Right atrium auricular region (tissue), 2 donors: ENCODE data around the gene GSTM2. TPM values are rescaled to one million over a fixed set of nuclear protein-coding genes. Genes with fewer than 3 reads are reported as not detected.

Source experiments
- DNase-seq: peaks from one replicate; pipeline ENCODE4 v3.0.0-alpha.2; 2019; ENCODE audit warnings: low spot score
- H3K27ac ChIP-seq, 2 donors: fragments of 200-600 bp; sonication (generic); 1 replicate in 1 of 2; 2 replicates in 1 of 2; pipeline ENCODE4 v1.5.1; 2016 to 2019
- H3K27me3 ChIP-seq, 2 donors: fragments of 200-600 bp; sonication (generic); one replicate each; pipeline versions ENCODE4 v1.5.1 to v1.6.0; 2017 to 2019
- H3K36me3 ChIP-seq: fragments of 200-600 bp; sonication (generic); one replicate; pipeline ENCODE4 v1.5.1; 2016
- H3K4me1 ChIP-seq, 2 donors: fragments of 200-600 bp; sonication (generic); one replicate each; pipeline versions ENCODE4 v1.5.1 to v1.6.0; 2017 to 2019
- H3K4me3 ChIP-seq, 2 donors: fragments of 200-600 bp; sonication (generic); 1 replicate in 1 of 2; 2 replicates in 1 of 2; pipeline ENCODE4 v1.5.1; 2017 to 2019; ENCODE audit warnings: mild to moderate bottlenecking in 1 of 2, moderate library complexity in 1 of 2
- H3K9me3 ChIP-seq, 2 donors: fragments of 200-600 bp; sonication (generic); one replicate each; pipeline ENCODE4 v1.5.1; 2019
- total RNA-seq, 2 donors: library from RNA; depleted of rRNA; stranded (reverse); fragments of >200 nt; gene quantifications; one replicate each; pipeline ENCODE4 v1.1.0, GENCODE V29; 2016
- TF ChIP-seq, protein P1 (sequence below), 2 donors: fragments of 200-600 bp; sonication (generic); IDR thresholded peaks; one replicate each; pipeline ENCODE4 v1.5.1; 2019; ENCODE audit warnings: antibody characterized with exemption in 2 of 2

GSTM2 gene
- 10 to 100 TPM; 31.7 to 53.8 TPM for total RNA-seq

GRCh38 chr1:109667452-109668122 lies at the start of gene GSTM2:
GSTM2 (plus strand) TSS chr1:109668057; CDS start chr1:109668116, 59 bp downstream.
- Histone ChIP-seq H3K9me3 (no peaks in the 10 kb centered on the region), H3K4me3 (peak within 1 kb of the TSS; percentile 49 to 67), H3K36me3 (no peaks in the 10 kb centered on the region), H3K27ac (peak within 1 kb of the TSS; percentile 53 to 67), H3K27me3 (no peaks in the 10 kb centered on the region), H3K4me1 (no peaks in the 10 kb centered on the region)
- TF ChIP-seq, protein P1, sequence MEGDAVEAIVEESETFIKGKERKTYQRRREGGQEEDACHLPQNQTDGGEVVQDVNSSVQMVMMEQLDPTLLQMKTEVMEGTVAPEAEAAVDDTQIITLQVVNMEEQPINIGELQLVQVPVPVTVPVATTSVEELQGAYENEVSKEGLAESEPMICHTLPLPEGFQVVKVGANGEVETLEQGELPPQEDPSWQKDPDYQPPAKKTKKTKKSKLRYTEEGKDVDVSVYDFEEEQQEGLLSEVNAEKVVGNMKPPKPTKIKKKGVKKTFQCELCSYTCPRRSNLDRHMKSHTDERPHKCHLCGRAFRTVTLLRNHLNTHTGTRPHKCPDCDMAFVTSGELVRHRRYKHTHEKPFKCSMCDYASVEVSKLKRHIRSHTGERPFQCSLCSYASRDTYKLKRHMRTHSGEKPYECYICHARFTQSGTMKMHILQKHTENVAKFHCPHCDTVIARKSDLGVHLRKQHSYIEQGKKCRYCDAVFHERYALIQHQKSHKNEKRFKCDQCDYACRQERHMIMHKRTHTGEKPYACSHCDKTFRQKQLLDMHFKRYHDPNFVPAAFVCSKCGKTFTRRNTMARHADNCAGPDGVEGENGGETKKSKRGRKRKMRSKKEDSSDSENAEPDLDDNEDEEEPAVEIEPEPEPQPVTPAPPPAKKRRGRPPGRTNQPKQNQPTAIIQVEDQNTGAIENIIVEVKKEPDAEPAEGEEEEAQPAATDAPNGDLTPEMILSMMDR (IDR thresholded peaks at IDR 0.05): no peak
- peak; percentile 94 for DNase-seq

DNA sequence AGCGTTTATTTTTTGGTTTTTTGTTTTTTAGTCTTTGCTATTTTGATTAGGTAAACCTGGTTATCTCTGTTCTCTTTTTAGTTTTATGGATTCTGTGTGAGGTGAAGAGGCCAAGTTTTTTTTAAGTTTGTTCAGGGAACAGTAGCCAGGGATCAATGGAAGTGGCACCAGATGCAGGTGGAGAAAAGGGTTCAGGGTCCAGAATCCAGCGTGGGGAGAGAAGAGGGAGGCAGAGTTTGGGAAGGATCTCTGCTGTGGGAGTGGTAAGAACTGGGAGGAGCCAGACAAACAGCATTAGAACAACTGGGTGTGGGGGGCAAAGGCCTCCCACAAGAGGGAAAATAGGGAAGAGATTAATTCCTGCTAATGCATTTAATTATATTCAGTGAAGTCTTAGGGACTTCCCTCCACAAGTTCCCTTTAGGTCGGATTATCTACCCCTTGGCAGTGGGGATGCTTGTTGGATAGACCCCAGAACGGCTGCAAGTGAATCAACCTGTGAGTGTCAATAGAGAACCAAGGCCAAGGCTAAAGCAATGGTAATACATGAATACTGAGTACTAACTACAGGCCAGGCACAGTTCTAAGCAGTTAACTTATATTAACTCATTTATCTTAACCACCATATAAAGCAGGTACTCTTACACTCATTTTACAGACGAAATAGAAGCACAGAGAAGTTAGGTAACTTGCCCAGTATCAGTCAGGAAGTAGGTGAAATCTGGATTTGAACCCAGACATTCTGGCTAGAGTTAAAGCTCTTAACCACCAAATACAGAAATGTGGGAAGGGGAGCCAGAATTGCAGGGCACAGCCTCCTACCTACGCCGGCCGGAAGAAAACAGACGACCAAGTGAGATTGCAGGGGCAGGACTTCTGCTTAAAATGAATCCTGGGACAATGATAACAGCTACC lies 48.9 kb upstream of the GSTM2 start:
- Histone ChIP-seq H3K4me1 (peaks cover 0 to 53% of the 10 kb centered on the region in 2 donors), H3K27ac (peak overlapping the region; percentile 79 to 85), H3K27me3 (no peaks in the 10 kb centered on the region), H3K4me3 (peak overlapping the region; percentile 51 to 59), H3K9me3 (no peaks in the 10 kb centered on the region), H3K36me3 (no peaks in the 10 kb centered on the region)
- no peak for DNase-seq
- TF ChIP-seq, protein P1 (IDR thresholded peaks at IDR 0.05): no peak

- H3K4me1 ChIP-seq: peaks cover 0 to 59% of the 10 kb centered on the region in 2 donors
- peak; percentile 89 for DNase-seq
These were observed 48.1 kb upstream of the GSTM2 start, which contains the start of the genes AMPD2 and GNAT2 for GRCh38 chr1:109619576-109620400. AMPD2 (plus strand) TSS chr1:109619837; CDS start chr1:109621176, 1,339 bp downstream. GNAT2 (minus strand) TSS chr1:109619616; CDS start chr1:109612870, 6,746 bp downstream.

GRCh38 chr1:109620401-109620791 lies 47.5 kb upstream of the GSTM2 start:
- H3K27me3 ChIP-seq: no peaks in the 10 kb centered on the region
- peak overlapping the region; percentile 51 to 59 for H3K4me3 ChIP-seq
- no peaks in the 10 kb centered on the region for H3K36me3 ChIP-seq
- H3K27ac ChIP-seq: peak overlapping the region; percentile 79 to 85
- H3K9me3 ChIP-seq: no peaks in the 10 kb centered on the region
- DNase-seq: no peak
- peaks cover 0 to 63% of the 10 kb centered on the region in 2 donors for H3K4me1 ChIP-seq
- TF ChIP-seq, protein P1 (IDR thresholded peaks at IDR 0.05): no peak

More at GRCh38 chr1:109619576-109620400, 48.1 kb upstream of the GSTM2 start, which contains the start of the genes AMPD2 and GNAT2:
- TF ChIP-seq, protein P1 (IDR thresholded peaks at IDR 0.05): no peak
- H3K27ac ChIP-seq: peak within 1 kb of the TSS; percentile 79 to 85
- H3K27me3 ChIP-seq: no peaks in the 10 kb centered on the region
- H3K9me3 ChIP-seq: no peaks in the 10 kb centered on the region
- H3K4me3 ChIP-seq: peak within 1 kb of the TSS; percentile 51 to 59
- no peaks in the 10 kb centered on the region for H3K36me3 ChIP-seq

DNA sequence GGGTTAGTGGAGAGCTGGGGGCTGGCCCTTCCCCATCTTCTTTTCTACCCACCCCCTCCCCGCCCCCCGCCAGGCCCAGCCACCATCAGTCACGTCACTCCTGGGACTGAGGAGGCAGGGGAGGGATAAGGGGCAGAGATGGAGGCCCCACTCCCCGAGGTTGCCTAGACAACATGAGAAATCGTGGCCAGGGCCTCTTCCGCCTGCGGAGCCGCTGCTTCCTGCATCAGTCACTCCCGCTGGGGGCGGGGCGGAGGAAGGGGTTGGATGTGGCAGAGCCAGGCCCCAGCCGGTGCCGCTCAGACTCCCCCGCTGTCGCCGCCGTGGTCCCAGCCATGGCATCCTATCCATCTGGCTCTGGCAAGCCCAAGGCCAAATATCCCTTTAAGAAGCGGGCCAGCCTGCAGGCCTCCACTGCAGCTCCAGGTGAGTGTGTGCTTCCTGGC lies 47.0 kb upstream of the GSTM2 start:
- peak; percentile 96 for DNase-seq
- Histone ChIP-seq H3K4me3 (peak overlapping the region; percentile 51 to 59), H3K27ac (peak overlapping the region; percentile 79 to 85), H3K9me3 (no peaks in the 10 kb centered on the region), H3K36me3 (no peaks in the 10 kb centered on the region), H3K27me3 (no peaks in the 10 kb centered on the region), H3K4me1 (peaks cover 0 to 64% of the 10 kb centered on the region in 2 donors)
- TF ChIP-seq, protein P1 (IDR thresholded peaks at IDR 0.05): no peak
